Measurements from ENCODE around the gene C6orf120. TPM values are rescaled to one million over a fixed set of nuclear protein-coding genes. Genes with fewer than 3 reads are reported as not detected.

Gene C6orf120
- total and polyA plus RNA-seq, 2 of the 13 experiments (the other 11 are each of a cell fraction or from before 2014, with no cell fraction given) = 21.7 to 29.9 TPM

DNA sequence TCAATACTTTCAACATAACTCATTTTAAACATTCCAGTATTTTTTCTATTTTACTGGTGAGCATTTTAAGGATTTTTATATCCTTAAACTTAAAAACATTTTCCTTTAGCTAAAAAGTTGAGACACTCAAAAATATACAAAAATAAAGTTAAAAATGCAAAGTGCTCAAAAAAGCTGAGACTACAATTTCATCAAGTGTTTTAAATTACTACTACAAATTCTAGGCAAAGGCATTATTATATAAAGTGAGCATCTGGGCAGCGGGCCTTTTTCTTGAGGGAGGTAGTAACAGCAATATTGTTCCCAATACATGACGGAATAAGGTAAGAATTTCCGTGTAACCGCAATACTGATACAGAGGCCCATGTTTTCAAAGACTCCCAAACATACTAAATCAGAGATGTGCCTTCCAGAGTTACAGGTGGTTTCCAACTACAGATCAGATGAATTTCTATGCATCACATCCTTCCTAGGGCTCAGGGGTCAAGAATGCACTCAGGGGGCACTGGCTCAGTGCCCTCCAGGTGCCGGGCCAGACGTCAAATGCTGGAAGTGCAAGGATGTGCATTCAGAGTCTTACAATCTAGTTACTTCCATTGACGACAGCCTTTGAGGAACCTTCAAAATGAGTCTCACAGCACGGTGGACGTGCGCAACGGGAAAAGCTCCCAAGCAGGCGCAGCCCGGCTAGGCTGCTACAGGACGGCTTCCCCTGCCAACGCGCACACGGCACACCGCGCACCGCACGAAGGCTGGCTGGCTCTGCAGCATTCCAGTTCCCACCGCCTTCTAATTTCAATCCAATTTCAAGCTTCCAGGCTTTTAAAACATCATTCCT, 20.7 kb downstream of the C6orf120 start:
- Histone ChIP-seq H3K4me1 (ENCODE audit: insufficient read depth, low read length) (peaks cover 58% of the 10 kb centered on the region), H3K27me3 (ENCODE audit: control insufficient read depth in 1 of 2, insufficient read depth in 2 of 2, low read length in 2 of 2) (no peaks in the 10 kb centered on the region; a peak in 1 of 5 replicates), H3K4me2 (ENCODE audit: low read depth, low read length) (peak overlapping the region; percentile 94), H3K27ac (ENCODE audit: extremely low read length, insufficient read depth, low read length) (peak overlapping the region; percentile 72), H3K9ac (ENCODE audit: insufficient read depth, low read depth, low read length) (peak overlapping the region; percentile 86), H4K20me1 (ENCODE audit: insufficient read depth, low read length) (peaks cover 45% of the 10 kb centered on the region), H3K79me2 (ENCODE audit: insufficient read depth, low read length) (peaks cover 57% of the 10 kb centered on the region), H2AFZ (ENCODE audit: low read length) (no peak overlapping the region), H3K36me3 (replicated peaks in 1 of 2; ENCODE audit: control insufficient read depth in 1 of 2, insufficient read depth in 2 of 2, low read length in 2 of 2) (peaks cover 2 to 15% of the 10 kb centered on the region in 2 experiments; a peak in 4 of 5 replicates), H3K9me3 (ENCODE audit: low read length) (no peaks in the 10 kb centered on the region), H3K4me3 (replicated peaks in 1 of 3; ENCODE audit: insufficient read depth in 1 of 3, low read depth in 2 of 3, low read length in 3 of 3) (peak overlapping the region; percentile 82 to 93 (median 90))
- peak; percentile 81 for DNase-seq (ENCODE audit: low spot score)
- peak; percentile 32 for ATAC-seq
- ChIA-PET CTCF (ENCODE audit: low intra/inter-chr PET ratio, low total read pairs) (no interaction called here), POLR2A (interaction anchor here (1.0 to 5.7 kb wide), 9 partner anchors 7 to 831 kb away, joined by 3 to 81 read pairs (median 5); partner anchors contain the start of genes C6orf120, DYNLT2, ERMARD and TBP)
- in situ Hi-C loops (cut with HindIII; ENCODE audit: extremely low pct_ligation_motif_present, low pct_unique_long_range_greater_than_20kb) = no loop called here
- WGBS (ENCODE audit: low lambda C conversion rate) = 0% methylated on average over 22 of the region's 22 CpGs
- TSS peak; percentile 51 for BruUV-seq (replicated peaks)
- intact Hi-C loops (cut with micrococcal nuclease; ENCODE audit: unreplicated experiment) = no loop called here
- FAIRE-seq = no peak
- TF ChIP-seq TEF (CRISPR knock-in tag; IDR thresholded peaks at IDR 0.05) = no peak
- TF ChIP-seq ZNF850 (CRISPR knock-in tag; conservative IDR thresholded peaks at IDR 0.05) = no peak
- TF ChIP-seq ZNF343 (CRISPR knock-in tag; IDR thresholded peaks at IDR 0.05) = no peak
- TF ChIP-seq POLR2AphosphoS2 (IDR thresholded peaks at IDR 0.05; ENCODE audit: low read depth, low read length) = no peak
- TF ChIP-seq ZBTB26 (CRISPR knock-in tag; IDR thresholded peaks at IDR 0.05; ENCODE audit: borderline replicate concordance) = no peak
- TF ChIP-seq, protein P1, sequence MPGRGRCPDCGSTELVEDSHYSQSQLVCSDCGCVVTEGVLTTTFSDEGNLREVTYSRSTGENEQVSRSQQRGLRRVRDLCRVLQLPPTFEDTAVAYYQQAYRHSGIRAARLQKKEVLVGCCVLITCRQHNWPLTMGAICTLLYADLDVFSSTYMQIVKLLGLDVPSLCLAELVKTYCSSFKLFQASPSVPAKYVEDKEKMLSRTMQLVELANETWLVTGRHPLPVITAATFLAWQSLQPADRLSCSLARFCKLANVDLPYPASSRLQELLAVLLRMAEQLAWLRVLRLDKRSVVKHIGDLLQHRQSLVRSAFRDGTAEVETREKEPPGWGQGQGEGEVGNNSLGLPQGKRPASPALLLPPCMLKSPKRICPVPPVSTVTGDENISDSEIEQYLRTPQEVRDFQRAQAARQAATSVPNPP (CRISPR knock-in tag; IDR thresholded peaks at IDR 0.05) = no peak
- TF ChIP-seq, protein P2, sequence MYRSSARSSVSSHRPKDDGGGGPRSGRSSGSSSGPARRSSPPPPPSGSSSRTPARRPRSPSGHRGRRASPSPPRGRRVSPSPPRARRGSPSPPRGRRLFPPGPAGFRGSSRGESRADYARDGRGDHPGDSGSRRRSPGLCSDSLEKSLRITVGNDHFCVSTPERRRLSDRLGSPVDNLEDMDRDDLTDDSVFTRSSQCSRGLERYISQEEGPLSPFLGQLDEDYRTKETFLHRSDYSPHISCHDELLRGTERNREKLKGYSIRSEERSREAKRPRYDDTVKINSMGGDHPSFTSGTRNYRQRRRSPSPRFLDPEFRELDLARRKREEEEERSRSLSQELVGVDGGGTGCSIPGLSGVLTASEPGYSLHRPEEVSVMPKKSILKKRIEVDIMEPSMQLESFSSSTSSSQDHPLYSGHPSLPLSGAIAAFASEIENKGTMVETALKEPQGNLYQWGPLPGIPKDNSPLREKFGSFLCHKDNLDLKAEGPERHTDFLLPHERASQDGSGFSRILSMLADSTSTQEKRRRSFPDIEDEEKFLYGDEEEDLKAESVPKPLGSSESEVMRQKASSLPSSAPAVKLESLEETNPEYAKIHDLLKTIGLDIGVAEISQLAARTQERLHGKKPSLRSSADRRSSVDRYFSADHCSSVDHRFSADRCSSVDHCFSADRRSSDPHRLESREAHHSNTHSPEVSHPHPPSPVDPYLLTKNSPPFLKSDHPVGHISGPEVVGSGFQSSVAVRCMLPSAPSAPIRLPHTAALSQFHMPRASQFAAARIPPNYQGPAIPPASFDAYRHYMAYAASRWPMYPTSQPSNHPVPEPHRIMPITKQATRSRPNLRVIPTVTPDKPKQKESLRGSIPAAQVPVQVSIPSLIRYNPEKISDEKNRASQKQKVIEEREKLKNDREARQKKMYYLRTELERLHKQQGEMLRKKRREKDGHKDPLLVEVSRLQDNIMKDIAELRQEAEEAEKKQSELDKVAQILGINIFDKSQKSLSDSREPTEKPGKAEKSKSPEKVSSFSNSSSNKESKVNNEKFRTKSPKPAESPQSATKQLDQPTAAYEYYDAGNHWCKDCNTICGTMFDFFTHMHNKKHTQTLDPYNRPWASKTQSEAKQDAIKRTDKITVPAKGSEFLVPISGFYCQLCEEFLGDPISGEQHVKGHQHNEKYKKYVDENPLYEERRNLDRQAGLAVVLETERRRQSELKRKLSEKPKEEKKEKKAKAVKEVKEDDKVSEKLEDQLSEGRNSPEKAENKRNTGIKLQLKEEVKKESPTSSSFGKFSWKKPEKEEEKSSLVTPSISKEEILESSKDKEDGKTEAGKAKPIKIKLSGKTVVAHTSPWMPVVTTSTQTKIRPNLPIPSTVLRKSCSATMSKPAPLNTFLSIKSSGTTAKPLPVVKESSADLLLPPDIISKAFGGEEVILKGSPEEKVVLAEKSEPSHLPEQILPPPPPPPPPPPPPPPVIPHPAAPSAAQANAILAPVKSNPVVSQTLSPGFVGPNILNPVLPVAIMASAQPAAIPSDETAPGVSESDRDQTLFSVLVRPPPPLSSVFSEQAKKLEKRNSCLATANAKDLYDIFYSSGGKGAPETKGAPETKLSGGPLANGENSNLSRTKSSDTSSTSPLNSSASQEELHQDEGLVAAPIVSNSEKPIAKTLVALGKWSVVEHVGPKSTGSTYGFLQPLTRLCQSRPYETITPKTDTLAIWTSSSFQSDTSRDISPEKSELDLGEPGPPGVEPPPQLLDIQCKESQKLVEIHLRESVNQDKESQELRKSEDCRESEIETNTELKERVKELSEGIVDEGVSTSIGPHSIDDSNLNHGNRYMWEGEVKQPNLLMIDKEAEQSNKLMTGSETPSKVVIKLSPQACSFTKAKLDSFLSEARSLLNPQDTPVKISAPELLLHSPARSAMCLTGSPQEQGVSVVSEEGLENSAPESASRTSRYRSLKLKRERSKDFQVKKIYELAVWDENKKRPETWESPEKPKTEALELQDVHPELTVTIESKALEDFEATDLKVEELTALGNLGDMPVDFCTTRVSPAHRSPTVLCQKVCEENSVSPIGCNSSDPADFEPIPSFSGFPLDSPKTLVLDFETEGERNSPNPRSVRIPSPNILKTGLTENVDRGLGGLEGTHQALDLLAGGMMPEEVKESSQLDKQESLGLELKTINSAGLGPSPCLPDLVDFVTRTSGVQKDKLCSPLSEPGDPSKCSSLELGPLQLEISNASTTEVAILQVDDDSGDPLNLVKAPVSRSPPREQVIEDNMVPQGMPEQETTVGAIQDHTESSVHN (CRISPR knock-in tag; IDR thresholded peaks at IDR 0.05) = no peak
- TF ChIP-seq ZNF280B (CRISPR knock-in tag; IDR thresholded peaks at IDR 0.05; ENCODE audit: borderline replicate concordance) = no peak
- TF ChIP-seq ZFP36 (IDR thresholded peaks at IDR 0.05; ENCODE audit: borderline replicate concordance, low read depth, low read length, partially characterized antibody) = no peak
